HepG2 (cell line): ENCODE data around the gene TYW1B. TPM values are rescaled to one million over a fixed set of nuclear protein-coding genes. Genes with fewer than 3 reads are reported as not detected.
"Not testable (repeated sequence)": the region's sequence is repeated elsewhere in the genome, so short reads cannot be mapped to it uniquely, and the experiment has no call there.

Experiments used
- ATAC-seq: fragments of 200-7000 bp; cut with Tn5 transposase; 3 replicates; pipeline ENCODE4 v1.9.1; 2020; ENCODE audit warnings: mild to moderate bottlenecking, moderate library complexity
- BruUV-seq: library from RNA; stranded (reverse); fragments of 400-500 nt; replicated peaks from 2 replicates; lab custom pipeline; 2021; lab: Mats Ljungman, UMichigan
- CTCF ChIA-PET: fragments of 300-600 bp; formaldehyde crosslinking; extraction: SDS; loops from one replicate; lab custom pipeline; 2021; ENCODE audit warnings: low total read pairs, inconsistent platforms, low intra/inter-chr PET ratio; lab: Yijun Ruan, JAX
- POLR2A ChIA-PET: fragments of 350-600 bp; sonication (Branson Sonifier 250); formaldehyde crosslinking; loops from one replicate; lab custom pipeline; 2020; ENCODE audit warnings: antibody characterized with exemption, inconsistent platforms; lab: Yijun Ruan, JAX
- DNase-seq: peaks from one replicate; pipeline ENCODE4 v3.0.0-alpha.2; 2015; ENCODE audit warnings: low spot score
- FAIRE-seq: peaks from 3 replicates; lab custom pipeline; 2011; peaks lifted over from hg19 to GRCh38; lab: Jason Lieb, UNC
- H2AFZ ChIP-seq: one replicate; pipeline ENCODE4 v1.6.1; 2011; ENCODE audit warnings: low read length, inconsistent platforms
- H3K27ac ChIP-seq: fragments of 300-600 bp; 3 replicates; pipeline ENCODE4 v1.8.0; 2011; ENCODE audit warnings: mixed run types, mild to moderate bottlenecking, mixed read lengths, low read length, inconsistent platforms; ENCODE audit not compliant: insufficient read depth; ENCODE audit errors: extremely low read length
- H3K27me3 ChIP-seq, 2 experiments: fragments of 200-600 bp in 1 of 2; 2 replicates in 1 of 2; 3 replicates in 1 of 2; pipeline versions ENCODE4 v1.6.0 to v1.8.0; 2011; ENCODE audit warnings: low read length in 2 of 2, mild to moderate bottlenecking in 2 of 2, moderate library complexity in 2 of 2, inconsistent platforms in 1 of 2; ENCODE audit not compliant: insufficient read depth in 2 of 2, control insufficient read depth in 1 of 2
- H3K36me3 ChIP-seq, 2 experiments: fragments of 200-600 bp in 1 of 2; replicated peaks in 1 of 2; 2 replicates in 1 of 2; 3 replicates in 1 of 2; pipeline versions ENCODE4 v1.5.1 to v1.8.0; 2011; ENCODE audit warnings: low read length in 2 of 2, inconsistent platforms in 1 of 2; ENCODE audit not compliant: insufficient read depth in 2 of 2, control insufficient read depth in 1 of 2
- H3K4me1 ChIP-seq: 2 replicates; pipeline ENCODE4 v1.5.1; 2012; ENCODE audit warnings: low read length, inconsistent platforms; ENCODE audit not compliant: insufficient read depth
- H3K4me2 ChIP-seq: 2 replicates; pipeline ENCODE4 v1.6.0; 2011; ENCODE audit warnings: low read depth, low read length, inconsistent platforms
- H3K4me3 ChIP-seq, 3 experiments: fragments of 200-600 bp in 1 of 3; sonication (generic), shearing (Covaris generic) in 1 of 3; replicated peaks in 1 of 3; 2 replicates each; pipeline ENCODE4 v1.5.1; 2011 to 2016; ENCODE audit warnings: low read length in 3 of 3, inconsistent platforms in 2 of 3, low read depth in 2 of 3, mild to moderate bottlenecking in 2 of 3, control low read depth in 1 of 3, mixed read lengths in 1 of 3; ENCODE audit not compliant: insufficient read depth in 1 of 3
- H3K79me2 ChIP-seq: one replicate; pipeline ENCODE4 v1.6.1; 2011; ENCODE audit warnings: low read length, inconsistent platforms; ENCODE audit not compliant: insufficient read depth
- H3K9ac ChIP-seq: 2 replicates; pipeline ENCODE4 v1.6.0; 2011; ENCODE audit warnings: mild to moderate bottlenecking, low read depth, low read length, inconsistent platforms; ENCODE audit not compliant: insufficient read depth
- H3K9me3 ChIP-seq: 2 replicates; pipeline ENCODE4 v1.5.1; 2012; ENCODE audit warnings: mild to moderate bottlenecking, low read length
- H4K20me1 ChIP-seq: 2 replicates; pipeline ENCODE4 v1.6.0; 2011; ENCODE audit warnings: inconsistent platforms, mild to moderate bottlenecking, low read length, moderate library complexity; ENCODE audit not compliant: insufficient read depth
- ARNT2 ChIP-seq: sonication (generic); formaldehyde crosslinking; IDR thresholded peaks from 2 replicates; pipeline ENCODE4 v1.8.0; 2022; ENCODE audit warnings: mild to moderate bottlenecking, low read depth, missing genetic modification reagents, moderate library complexity
- E2F1 ChIP-seq: sonication (generic); formaldehyde crosslinking; IDR thresholded peaks from 2 replicates; pipeline ENCODE4 v1.5.0; 2020; ENCODE audit warnings: missing genetic modification reagents
- ELF4 ChIP-seq: sonication (generic); formaldehyde crosslinking; IDR thresholded peaks from 2 replicates; pipeline ENCODE4 v1.5.0; 2020; ENCODE audit warnings: missing genetic modification reagents, mild to moderate bottlenecking, moderate library complexity, borderline replicate concordance
- EZH2 ChIP-seq: conservative IDR thresholded peaks from 2 replicates; pipeline ENCODE4 v1.6.1; 2012; ENCODE audit warnings: mild to moderate bottlenecking, low read depth, low read length, moderate library complexity
- MTF1 ChIP-seq: sonication (generic); formaldehyde crosslinking; IDR thresholded peaks from 2 replicates; pipeline ENCODE4 v1.5.0; 2020; ENCODE audit warnings: missing genetic modification reagents
- PTBP1 ChIP-seq: fragments of 200-400 bp; formaldehyde crosslinking; IDR thresholded peaks from 2 replicates; pipeline ENCODE4 v1.6.1; 2018; ENCODE audit warnings: low read length, low read depth; ENCODE audit not compliant: poor library complexity, severe bottlenecking
- TAF15 ChIP-seq: fragments of 200-400 bp; formaldehyde crosslinking; IDR thresholded peaks from one replicate; pipeline ENCODE4 v1.6.1; 2018; ENCODE audit warnings: mild to moderate bottlenecking, low read depth, low read length; ENCODE audit not compliant: poor library complexity, severe bottlenecking
- ZNF878 ChIP-seq: sonication (generic); formaldehyde crosslinking; IDR thresholded peaks from 2 replicates; pipeline ENCODE4 v1.8.1; 2023; ENCODE audit warnings: mild to moderate bottlenecking, missing genetic modification reagents, moderate library complexity
- ZNF879 ChIP-seq: sonication (generic); formaldehyde crosslinking; IDR thresholded peaks from 2 replicates; pipeline ENCODE4 v1.8.1; 2023; ENCODE audit warnings: missing genetic modification reagents
- WGBS: methylation state at CpG from one replicate; pipeline ENCODE4 v1.1.6; 2017; ENCODE audit warnings: low lambda C conversion rate; 5-methylcytosine and 5-hydroxymethylcytosine counted together
- in situ Hi-C: cut with HindIII; loops from 2 replicates; pipeline ENCODE4 v1.10.0; 2017; ENCODE audit warnings: low pct_unique_long_range_greater_than_20kb; ENCODE audit not compliant: extremely low pct_ligation_motif_present
- intact Hi-C: fragments of 100-400 bp; cut with micrococcal nuclease; formaldehyde crosslinking; loops from one replicate; pipeline ENCODE4 v1.10.0; 2022; ENCODE audit not compliant: unreplicated experiment
- polyA plus RNA-seq, 8 experiments: library from polyadenylated mRNA; depleted of rRNA in 3 of 8; stranded (reverse) in 7 of 8; unstranded in 1 of 8; fragments of >200 nt; fragmentation: Illumina TruSeq in 4 of 8; extraction: Trizol in 4 of 8; gene quantifications; 2 replicates each; pipeline versions ENCODE4 v1.2.1 to v1.2.3, GENCODE V29; 2011 to 2016; ENCODE audit warnings: low read depth in 4 of 8, missing spikeins in 1 of 8, mixed read lengths in 1 of 8; ENCODE audit not compliant: insufficient read depth in 1 of 8
- total RNA-seq, 5 experiments: library from RNA; depleted of rRNA; stranded (reverse); fragments of >200 nt; fragmentation: Illumina TruSeq; extraction: Trizol; gene quantifications; 2 replicates each; pipeline ENCODE4 v1.2.3, GENCODE V29; 2016; ENCODE audit warnings: low read depth in 1 of 5

The TYW1B gene
- total and polyA plus RNA-seq, 2 of the 13 experiments (the other 11 are each of a cell fraction or from before 2014, with no cell fraction given) = 2.0 to 5.5 TPM

GRCh38 chr7:72603073-72603472 is 224.9 kb downstream of the TYW1B start:
- no peak for DNase-seq
- no peak for TF ChIP-seq MTF1 (CRISPR knock-in tag)
- TF ChIP-seq ZNF878 (CRISPR knock-in tag) = no peak
- no peak for TF ChIP-seq TAF15
- TF ChIP-seq EZH2 = no peak
- no peak for TF ChIP-seq ARNT2 (CRISPR knock-in tag)
- TF ChIP-seq ELF4 = no peak
- TF ChIP-seq ZNF879 (CRISPR knock-in tag) = no peak
- TF ChIP-seq E2F1 (CRISPR knock-in tag) = no peak
- no peak for TF ChIP-seq PTBP1
- TF ChIP-seq, all 625 proteins: peak for 0
- H3K4me1 ChIP-seq = 0 out of 2 replicates have a peak, but pooled peaks cover 6% of the 10 kb centered on the region
- H3K4me2 ChIP-seq = no peak overlapping the region
- CTCF ChIA-PET = no interaction called here
- intact Hi-C loops = no loop called here
- BruUV-seq = no TSS peak
- WGBS = 93% methylated on average over 5 of the region's 5 CpGs
- H3K27ac ChIP-seq = no peak overlapping the region
- POLR2A ChIA-PET = no interaction called here
- H3K9me3 ChIP-seq = no peaks in the 10 kb centered on the region
- no peak overlapping the region for H3K4me3 ChIP-seq
- H2AFZ ChIP-seq = no peak overlapping the region
- no peaks in the 10 kb centered on the region for H3K27me3 ChIP-seq
- no peaks in the 10 kb centered on the region for H4K20me1 ChIP-seq
- ATAC-seq = no peak
- H3K36me3 ChIP-seq = no peaks in the 10 kb centered on the region
- no peaks in the 10 kb centered on the region for H3K79me2 ChIP-seq
- no peak for FAIRE-seq
- in situ Hi-C loops = no loop called here
- no peak overlapping the region for H3K9ac ChIP-seq

- H3K27ac ChIP-seq, H3K4me3 ChIP-seq, intact Hi-C loops, BruUV-seq, CTCF ChIA-PET, H2AFZ ChIP-seq, H3K79me2 ChIP-seq, ATAC-seq, H3K9me3 ChIP-seq, FAIRE-seq, H3K9ac ChIP-seq, H3K4me1 ChIP-seq, in situ Hi-C loops, H3K36me3 ChIP-seq, DNase-seq, H3K27me3 ChIP-seq, POLR2A ChIA-PET, H4K20me1 ChIP-seq, H3K4me2 ChIP-seq: not testable (repeated sequence)
- WGBS = 70% methylated on average over 2 of the region's 2 CpGs
Observed at GRCh38 chr7:72601683-72602082, 226.3 kb downstream of the TYW1B start.

GRCh38 chr7:72590023-72590422 is 238.0 kb downstream of the TYW1B start:
- H3K27ac ChIP-seq, intact Hi-C loops, in situ Hi-C loops, H3K4me1 ChIP-seq, H3K36me3 ChIP-seq, H3K9ac ChIP-seq, BruUV-seq, H3K4me2 ChIP-seq, DNase-seq, H2AFZ ChIP-seq, H3K79me2 ChIP-seq, FAIRE-seq, H3K9me3 ChIP-seq, ATAC-seq, H3K27me3 ChIP-seq, H4K20me1 ChIP-seq, H3K4me3 ChIP-seq, POLR2A ChIA-PET, CTCF ChIA-PET: not testable (repeated sequence)
- WGBS = 94% methylated on average over 3 of the region's 4 CpGs
